ENCODE measurements around the gene RAPGEF2. TPM values are rescaled to one million over a fixed set of nuclear protein-coding genes. Genes with fewer than 3 reads are reported as not detected.

RAPGEF2 gene
- total RNA-seq, 1 experiment from 2014 or later = 37.1 TPM

DNA sequence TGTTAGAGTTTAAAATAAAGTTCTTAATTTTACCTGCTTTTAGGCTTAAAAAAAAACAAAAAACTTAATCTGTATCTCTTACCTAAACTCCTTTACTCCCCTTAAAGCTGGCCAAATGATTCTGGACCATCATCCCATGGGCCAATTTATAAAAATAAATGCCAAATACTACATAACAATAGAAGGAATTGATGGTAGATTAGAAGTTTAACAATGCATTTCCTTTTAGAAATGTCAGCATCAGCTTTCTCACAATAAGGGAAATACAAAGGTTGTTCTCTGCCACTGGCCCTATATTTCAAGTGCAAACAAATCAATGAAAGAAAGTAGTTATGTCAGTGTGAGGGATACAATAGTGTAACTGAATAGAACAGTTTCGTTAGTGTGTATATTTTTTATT is 5.7 kb upstream of the RAPGEF2 start:
- no peak overlapping the region for H2AK5ac ChIP-seq (ENCODE audit: insufficient read length, low read length)
- DNase-seq = no peak
- H4K5ac ChIP-seq (ENCODE audit: insufficient read length, low read depth, low read length) = no peak overlapping the region
- no peak overlapping the region for H4K8ac ChIP-seq (replicated peaks; ENCODE audit: insufficient read length, low read depth, low read length)
- Mint-ChIP-seq H3K27ac (no peak overlapping the region), H3K4me1 (peaks cover 25 to 30% of the 10 kb centered on the region in 2 experiments), H3K36me3 (ENCODE audit: insufficient read depth in 1 of 3, low read depth in 3 of 3) (peaks cover 0 to 3% (median 0%) of the 10 kb centered on the region in 3 experiments; a peak in 1 of 7 replicates), H3K27me3 (ENCODE audit: low read depth) (peaks cover 15% of the 10 kb centered on the region), H3K4me3 (no peak overlapping the region), H3K9me3 (no peaks in the 10 kb centered on the region; a peak in 2 of 5 replicates)
- H3K79me2 ChIP-seq (ENCODE audit: insufficient read depth, low read length) = no peaks in the 10 kb centered on the region
- H4K91ac ChIP-seq (ENCODE audit: insufficient read length, low read depth, low read length) = no peak overlapping the region
- no peak overlapping the region for H3K27ac ChIP-seq (ENCODE audit: insufficient read length, low read depth, low read length)
- H3K4ac ChIP-seq (ENCODE audit: low read depth, low read length) = no peak overlapping the region
- H3K9ac ChIP-seq (ENCODE audit: extremely low read depth, insufficient read length, low read length) = no peak overlapping the region
- TF ChIP-seq, protein P1, sequence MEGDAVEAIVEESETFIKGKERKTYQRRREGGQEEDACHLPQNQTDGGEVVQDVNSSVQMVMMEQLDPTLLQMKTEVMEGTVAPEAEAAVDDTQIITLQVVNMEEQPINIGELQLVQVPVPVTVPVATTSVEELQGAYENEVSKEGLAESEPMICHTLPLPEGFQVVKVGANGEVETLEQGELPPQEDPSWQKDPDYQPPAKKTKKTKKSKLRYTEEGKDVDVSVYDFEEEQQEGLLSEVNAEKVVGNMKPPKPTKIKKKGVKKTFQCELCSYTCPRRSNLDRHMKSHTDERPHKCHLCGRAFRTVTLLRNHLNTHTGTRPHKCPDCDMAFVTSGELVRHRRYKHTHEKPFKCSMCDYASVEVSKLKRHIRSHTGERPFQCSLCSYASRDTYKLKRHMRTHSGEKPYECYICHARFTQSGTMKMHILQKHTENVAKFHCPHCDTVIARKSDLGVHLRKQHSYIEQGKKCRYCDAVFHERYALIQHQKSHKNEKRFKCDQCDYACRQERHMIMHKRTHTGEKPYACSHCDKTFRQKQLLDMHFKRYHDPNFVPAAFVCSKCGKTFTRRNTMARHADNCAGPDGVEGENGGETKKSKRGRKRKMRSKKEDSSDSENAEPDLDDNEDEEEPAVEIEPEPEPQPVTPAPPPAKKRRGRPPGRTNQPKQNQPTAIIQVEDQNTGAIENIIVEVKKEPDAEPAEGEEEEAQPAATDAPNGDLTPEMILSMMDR (conservative IDR thresholded peaks at IDR 0.05) = no peak
- H3K18ac ChIP-seq (ENCODE audit: insufficient read length, low read depth, low read length) = no peak overlapping the region
- no peaks in the 10 kb centered on the region for H4K20me1 ChIP-seq (ENCODE audit: control insufficient read depth, insufficient read depth, insufficient read length)
- no peaks in the 10 kb centered on the region for H3K79me1 ChIP-seq (ENCODE audit: insufficient read depth, low read depth, low read length, poor library complexity, severe bottlenecking)
- no peak overlapping the region for H2BK20ac ChIP-seq (ENCODE audit: low read depth, low read length, poor library complexity, severe bottlenecking)
- no peak overlapping the region for H2BK120ac ChIP-seq (ENCODE audit: low read depth, low read length, poor library complexity, severe bottlenecking)
- no peak overlapping the region for H3K23ac ChIP-seq (ENCODE audit: insufficient read length, low read depth, low read length)
- no peaks in the 10 kb centered on the region for H3K9me3 ChIP-seq (ENCODE audit: control insufficient read depth, low read depth, low read length)
- H3K4me2 ChIP-seq (ENCODE audit: insufficient read depth, insufficient read length, low read length) = no peak overlapping the region
- no peak overlapping the region for H2BK15ac ChIP-seq (ENCODE audit: low read depth, low read length)
- H3K4me1 ChIP-seq (ENCODE audit: insufficient read depth, low read length) = peaks cover 9% of the 10 kb centered on the region; the same call in 1 of the 2 replicates
- H2BK5ac ChIP-seq (ENCODE audit: insufficient read length, low read length) = no peak overlapping the region
- H2BK12ac ChIP-seq (ENCODE audit: insufficient read length, low read depth, low read length) = no peak overlapping the region
- no peaks in the 10 kb centered on the region for H3K27me3 ChIP-seq (ENCODE audit: insufficient read depth, low read length)
- WGBS (ENCODE audit: extremely low coverage, insufficient read length, low lambda C conversion rate) = no CpG with 5 or more reads among the region's 1 CpG
- H3T11ph ChIP-seq (ENCODE audit: low read length) = no peak overlapping the region
- peaks cover 2% of the 10 kb centered on the region for H3K23me2 ChIP-seq (ENCODE audit: insufficient read length, low read depth, low read length, poor library complexity, severe bottlenecking)
- no peak overlapping the region for H2AFZ ChIP-seq (ENCODE audit: low read length)
- no peak overlapping the region for H3K14ac ChIP-seq (ENCODE audit: insufficient read depth, low read length)
- no peak overlapping the region for H3K56ac ChIP-seq (ENCODE audit: insufficient read length, low read depth, low read length)
